Caco-2 (cell line): ENCODE measurements around the gene ZFAND2A. TPM values are rescaled to one million over a fixed set of nuclear protein-coding genes. Genes with fewer than 3 reads are reported as not detected.

ENCODE experiments used
- BruUV-seq: library from RNA; stranded (reverse); fragments of 400-500 nt; replicated peaks from 2 replicates; lab custom pipeline; 2021; lab: Mats Ljungman, UMichigan
- CTCF ChIA-PET: fragments of 300-600 bp; sonication (Branson Sonifier 250); formaldehyde crosslinking; loops from one replicate; lab custom pipeline; 2022; ENCODE audit warnings: antibody characterized with exemption; lab: Charles Lee
- POLR2A ChIA-PET: fragments of 300-600 bp; sonication (Branson Sonifier 250); formaldehyde crosslinking; loops from one replicate; lab custom pipeline; 2022; ENCODE audit warnings: antibody characterized with exemption; lab: Charles Lee
- DNase-seq, 2 experiments: peaks; one replicate each; pipeline versions ENCODE4 v3.0.0 to v3.0.0-alpha.2; 2020 to 2022
- H3K27me3 ChIP-seq: replicated peaks from 2 replicates; pipeline ENCODE4 v1.6.0; 2011; ENCODE audit warnings: low read length; ENCODE audit not compliant: control insufficient read depth, insufficient read depth
- H3K36me3 ChIP-seq: 2 replicates; pipeline ENCODE4 v1.5.1; 2011; ENCODE audit warnings: low read length; ENCODE audit not compliant: control insufficient read depth, insufficient read depth
- H3K4me1 ChIP-seq: fragments of 250-450 bp; sonication (Bioruptor Pico); 2 replicates; pipeline ENCODE4 v1.5.1; 2020; ENCODE audit warnings: mild to moderate bottlenecking
- H3K4me3 ChIP-seq: 2 replicates; pipeline ENCODE4 v1.5.1; 2011; ENCODE audit warnings: low read depth, mild to moderate bottlenecking, control low read depth, low read length
- H3K9me3 ChIP-seq: fragments of 250-450 bp; sonication (Bioruptor Pico); 2 replicates; pipeline ENCODE4 v1.5.1; 2020; ENCODE audit warnings: mild to moderate bottlenecking, moderate library complexity
- H3K27ac Mint-ChIP-seq: one replicate; pipeline ENCODE4 v1.8.0; 2022; ENCODE audit warnings: mixed read lengths; ENCODE audit not compliant: unreplicated experiment
- H3K27me3 Mint-ChIP-seq: one replicate; pipeline ENCODE4 v1.8.0; 2022; ENCODE audit warnings: mixed read lengths; ENCODE audit not compliant: insufficient read depth, unreplicated experiment
- H3K36me3 Mint-ChIP-seq: one replicate; pipeline ENCODE4 v1.8.0; 2022; ENCODE audit warnings: mild to moderate bottlenecking, mixed read lengths; ENCODE audit not compliant: insufficient read depth, unreplicated experiment
- H3K4me1 Mint-ChIP-seq: one replicate; pipeline ENCODE4 v1.8.0; 2022; ENCODE audit warnings: low read depth, mixed read lengths; ENCODE audit not compliant: unreplicated experiment
- H3K4me3 Mint-ChIP-seq: one replicate; pipeline ENCODE4 v1.8.0; 2022; ENCODE audit warnings: mild to moderate bottlenecking, moderate library complexity, mixed read lengths; ENCODE audit not compliant: unreplicated experiment
- H3K9me3 Mint-ChIP-seq: one replicate; pipeline ENCODE4 v1.8.0; 2022; ENCODE audit warnings: mixed read lengths; ENCODE audit not compliant: unreplicated experiment
- intact Hi-C: fragments of 100-400 bp; cut with micrococcal nuclease; formaldehyde crosslinking; loops from one replicate; pipeline ENCODE4 v1.10.0; 2022; ENCODE audit not compliant: unreplicated experiment
- total RNA-seq: library from RNA; stranded (reverse); gene quantifications from 2 replicates; pipeline ENCODE4 v1.2.3, GENCODE V29; 2022
- TF ChIP-seq, protein P1 (sequence below), 2 experiments: fragments of 200-600 bp in 1 of 2; IDR thresholded peaks; 1 replicate in 1 of 2; 2 replicates in 1 of 2; pipeline versions ENCODE4 v1.5.1 to v1.8.0; 2011 to 2022; ENCODE audit warnings: antibody characterized with exemption in 1 of 2, control low read depth in 1 of 2, inconsistent platforms in 1 of 2, low read depth in 1 of 2, low read length in 1 of 2, mild to moderate bottlenecking in 1 of 2, moderate library complexity in 1 of 2; ENCODE audit not compliant: insufficient read depth in 1 of 2, severe bottlenecking in 1 of 2, unreplicated experiment in 1 of 2

ZFAND2A gene
- total RNA-seq, 1 experiment from 2014 or later: 32.1 TPM

- H3K27me3 Mint-ChIP-seq: peaks cover 6% of the 10 kb centered on the region
- POLR2A ChIA-PET: no interaction called here
- CTCF ChIA-PET: no interaction called here
Observed at GRCh38 chr7:1181031-1181430, 21.0 kb upstream of the ZFAND2A start.

GRCh38 chr7:1176891-1177373, 16.9 kb upstream of the ZFAND2A start:
- peak overlapping the region; percentile 74 for H3K4me3 Mint-ChIP-seq
- no peaks in the 10 kb centered on the region for H3K4me1 Mint-ChIP-seq
- intact Hi-C loops: loop anchor here (1.0 kb wide), 2 partner anchors 20 to 184 kb away; no protein-coding TSS in a partner anchor
- no TSS peak for BruUV-seq
- no peaks in the 10 kb centered on the region for H3K27me3 Mint-ChIP-seq
- no peak overlapping the region for H3K4me3 ChIP-seq
- DNase-seq: peak; percentile 57 to 62
- H3K36me3 ChIP-seq: no peaks in the 10 kb centered on the region
- no peaks in the 10 kb centered on the region for H3K27me3 ChIP-seq
- no peaks in the 10 kb centered on the region for H3K9me3 Mint-ChIP-seq
- peaks cover 11% of the 10 kb centered on the region for H3K4me1 ChIP-seq
- ChIA-PET POLR2A (interaction anchor here (0.7 kb wide), 1 partner anchor 183 kb away, joined by 3 read pairs; no protein-coding TSS in a partner anchor), CTCF (interaction anchor here (1.4 to 2.6 kb wide), 4 partner anchors 9 to 184 kb away, joined by 5 to 24 read pairs (median 10); no protein-coding TSS in a partner anchor)
- TF ChIP-seq, protein P1, sequence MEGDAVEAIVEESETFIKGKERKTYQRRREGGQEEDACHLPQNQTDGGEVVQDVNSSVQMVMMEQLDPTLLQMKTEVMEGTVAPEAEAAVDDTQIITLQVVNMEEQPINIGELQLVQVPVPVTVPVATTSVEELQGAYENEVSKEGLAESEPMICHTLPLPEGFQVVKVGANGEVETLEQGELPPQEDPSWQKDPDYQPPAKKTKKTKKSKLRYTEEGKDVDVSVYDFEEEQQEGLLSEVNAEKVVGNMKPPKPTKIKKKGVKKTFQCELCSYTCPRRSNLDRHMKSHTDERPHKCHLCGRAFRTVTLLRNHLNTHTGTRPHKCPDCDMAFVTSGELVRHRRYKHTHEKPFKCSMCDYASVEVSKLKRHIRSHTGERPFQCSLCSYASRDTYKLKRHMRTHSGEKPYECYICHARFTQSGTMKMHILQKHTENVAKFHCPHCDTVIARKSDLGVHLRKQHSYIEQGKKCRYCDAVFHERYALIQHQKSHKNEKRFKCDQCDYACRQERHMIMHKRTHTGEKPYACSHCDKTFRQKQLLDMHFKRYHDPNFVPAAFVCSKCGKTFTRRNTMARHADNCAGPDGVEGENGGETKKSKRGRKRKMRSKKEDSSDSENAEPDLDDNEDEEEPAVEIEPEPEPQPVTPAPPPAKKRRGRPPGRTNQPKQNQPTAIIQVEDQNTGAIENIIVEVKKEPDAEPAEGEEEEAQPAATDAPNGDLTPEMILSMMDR (IDR thresholded peaks at IDR 0.05; ENCODE audit: insufficient read depth in 1 of 2, low read depth in 1 of 2, low read length in 1 of 2, severe bottlenecking in 1 of 2, unreplicated experiment in 1 of 2): peak in 1 of 2 experiments; percentile 43
- H3K9me3 ChIP-seq: no peaks in the 10 kb centered on the region
- peak overlapping the region; percentile 64 for H3K27ac Mint-ChIP-seq
- peaks cover 11% of the 10 kb centered on the region for H3K36me3 Mint-ChIP-seq

More at GRCh38 chr7:1181031-1181430, 21.0 kb upstream of the ZFAND2A start:
- peaks cover 7% of the 10 kb centered on the region; the same call in 1 of the 2 replicates for H3K4me1 ChIP-seq
- no peaks in the 10 kb centered on the region for H3K27me3 ChIP-seq
- DNase-seq: no peak
- no peaks in the 10 kb centered on the region for H3K9me3 ChIP-seq
- H3K36me3 Mint-ChIP-seq: peaks cover 8% of the 10 kb centered on the region
- H3K36me3 ChIP-seq: no peaks in the 10 kb centered on the region
- no TSS peak for BruUV-seq
- intact Hi-C loops: loop anchor here (5.0 kb wide), 1 partner anchor 204 kb away; the partner anchor contains the start of gene COX19
- no peak overlapping the region for H3K4me3 Mint-ChIP-seq
- H3K27ac Mint-ChIP-seq: no peak overlapping the region
- H3K4me1 Mint-ChIP-seq: no peaks in the 10 kb centered on the region
- TF ChIP-seq, protein P1 (IDR thresholded peaks at IDR 0.05; ENCODE audit: insufficient read depth in 1 of 2, low read depth in 1 of 2, low read length in 1 of 2, severe bottlenecking in 1 of 2, unreplicated experiment in 1 of 2): no peak
- no peaks in the 10 kb centered on the region for H3K9me3 Mint-ChIP-seq
- no peak overlapping the region for H3K4me3 ChIP-seq

DNA sequence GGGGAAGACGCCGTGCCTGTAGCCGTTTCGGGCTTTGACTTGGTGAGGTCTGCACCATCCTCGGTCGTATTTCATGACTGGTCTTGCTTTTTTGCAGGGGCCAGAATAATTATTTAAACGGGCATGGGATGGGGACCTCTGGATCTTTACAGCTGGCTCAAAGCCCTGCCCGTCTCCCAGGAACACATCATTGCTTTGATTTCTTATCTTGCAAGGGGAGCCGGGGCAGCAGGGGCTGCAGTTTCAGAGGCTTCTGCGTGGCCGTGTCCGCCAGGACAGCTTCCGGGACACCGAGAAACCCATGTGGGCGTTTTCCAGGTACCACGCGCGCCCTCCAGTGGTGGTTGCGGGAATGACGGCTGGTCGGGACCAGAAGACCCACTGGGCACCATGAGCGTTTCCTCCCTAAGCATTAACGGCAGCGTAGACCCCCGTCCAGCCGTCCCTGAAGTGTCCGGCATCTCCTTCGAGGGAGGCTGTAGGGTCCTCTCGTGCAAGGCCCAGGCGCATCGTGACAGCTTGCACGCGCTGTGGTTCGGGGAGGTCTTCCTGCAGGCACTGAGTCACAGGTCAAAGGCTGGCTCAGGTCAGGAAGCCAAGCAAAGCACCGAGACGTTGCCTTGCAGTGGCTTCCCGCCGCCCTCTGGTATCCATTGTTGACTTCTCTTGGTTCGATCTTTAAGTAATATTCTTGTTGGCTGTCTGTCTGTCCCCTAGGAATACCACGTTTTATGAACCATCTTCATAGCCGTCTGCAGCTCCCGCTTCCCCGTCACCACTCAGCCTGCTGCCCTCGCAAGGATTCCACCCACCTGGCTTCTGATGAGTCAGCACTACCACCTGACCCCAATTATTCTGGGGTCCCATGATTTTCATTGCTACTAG, 16.2 kb upstream of the ZFAND2A start:
- intact Hi-C loops: loop anchor here (1.0 kb wide), 2 partner anchors 19 to 183 kb away; no protein-coding TSS in a partner anchor
- Mint-ChIP-seq H3K4me1 (no peaks in the 10 kb centered on the region), H3K4me3 (peak overlapping the region; percentile 74), H3K9me3 (no peaks in the 10 kb centered on the region), H3K36me3 (peaks cover 18% of the 10 kb centered on the region), H3K27ac (peak overlapping the region; percentile 64), H3K27me3 (no peaks in the 10 kb centered on the region)
- H3K36me3 ChIP-seq: no peaks in the 10 kb centered on the region
- peak; percentile 87 to 93 for DNase-seq
- no peaks in the 10 kb centered on the region for H3K9me3 ChIP-seq
- TF ChIP-seq, protein P1 (IDR thresholded peaks at IDR 0.05; ENCODE audit: insufficient read depth in 1 of 2, low read depth in 1 of 2, low read length in 1 of 2, severe bottlenecking in 1 of 2, unreplicated experiment in 1 of 2): peak; percentile 95 to 97
- CTCF ChIA-PET: interaction anchor here (0.6 to 2.6 kb wide), 9 partner anchors 10 to 199 kb away, joined by 3 to 24 read pairs (median 6); a partner anchor contains a TSS
- BruUV-seq: no TSS peak
- peak overlapping the region; percentile 40 for H3K4me3 ChIP-seq
- POLR2A ChIA-PET: no interaction called here
- no peaks in the 10 kb centered on the region for H3K27me3 ChIP-seq
- peaks cover 11% of the 10 kb centered on the region for H3K4me1 ChIP-seq
